CD4-positive, alpha-beta T cell treated with Interferon alpha-2 for 1 hour (primary cell): ENCODE measurements around the gene EFNA3.

Experiments
- DNase-seq, 2 donors: peaks; one replicate each; pipeline ENCODE4 v3.0.0-alpha.2; 2020 to 2022

Gene EFNA3, protein sequence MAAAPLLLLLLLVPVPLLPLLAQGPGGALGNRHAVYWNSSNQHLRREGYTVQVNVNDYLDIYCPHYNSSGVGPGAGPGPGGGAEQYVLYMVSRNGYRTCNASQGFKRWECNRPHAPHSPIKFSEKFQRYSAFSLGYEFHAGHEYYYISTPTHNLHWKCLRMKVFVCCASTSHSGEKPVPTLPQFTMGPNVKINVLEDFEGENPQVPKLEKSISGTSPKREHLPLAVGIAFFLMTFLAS

DNA sequence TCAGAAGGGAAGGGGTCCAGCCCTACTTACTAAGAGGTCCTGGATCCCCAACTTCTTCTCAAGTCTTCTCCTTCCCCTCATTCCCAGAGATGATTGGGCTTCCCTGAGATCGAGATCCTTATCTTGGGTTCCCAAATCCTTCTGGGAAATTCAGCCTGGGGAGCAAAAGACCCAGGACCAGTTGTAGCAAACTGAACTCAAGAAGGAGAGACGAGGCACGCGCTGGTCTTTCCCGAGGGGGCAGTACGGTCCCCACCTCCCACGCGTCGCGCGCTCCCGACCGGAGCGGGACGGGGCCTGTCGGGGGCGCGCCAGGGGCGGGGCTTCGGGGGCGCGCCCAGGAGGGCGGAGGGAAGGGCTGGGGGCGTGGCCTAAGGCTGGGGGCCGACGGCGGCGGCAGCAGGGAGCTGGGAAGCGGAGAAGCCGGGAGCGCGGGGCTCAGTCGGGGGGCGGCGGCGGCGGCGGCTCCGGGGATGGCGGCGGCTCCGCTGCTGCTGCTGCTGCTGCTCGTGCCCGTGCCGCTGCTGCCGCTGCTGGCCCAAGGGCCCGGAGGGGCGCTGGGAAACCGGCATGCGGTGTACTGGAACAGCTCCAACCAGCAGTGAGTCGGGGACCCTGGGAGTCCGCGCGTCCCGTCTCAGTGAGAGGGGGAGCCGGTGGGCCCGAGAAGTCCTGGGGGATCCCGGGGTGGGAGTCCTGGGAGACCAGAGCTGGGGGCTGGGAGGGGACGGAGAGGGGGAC, at the start of gene EFNA3:
EFNA3 (plus strand) TSS at position 369 of the 741 bp plus-strand sequence; CDS start at position 474, 105 bp downstream.
- peak; percentile 54 to 79 for DNase-seq

DNA sequence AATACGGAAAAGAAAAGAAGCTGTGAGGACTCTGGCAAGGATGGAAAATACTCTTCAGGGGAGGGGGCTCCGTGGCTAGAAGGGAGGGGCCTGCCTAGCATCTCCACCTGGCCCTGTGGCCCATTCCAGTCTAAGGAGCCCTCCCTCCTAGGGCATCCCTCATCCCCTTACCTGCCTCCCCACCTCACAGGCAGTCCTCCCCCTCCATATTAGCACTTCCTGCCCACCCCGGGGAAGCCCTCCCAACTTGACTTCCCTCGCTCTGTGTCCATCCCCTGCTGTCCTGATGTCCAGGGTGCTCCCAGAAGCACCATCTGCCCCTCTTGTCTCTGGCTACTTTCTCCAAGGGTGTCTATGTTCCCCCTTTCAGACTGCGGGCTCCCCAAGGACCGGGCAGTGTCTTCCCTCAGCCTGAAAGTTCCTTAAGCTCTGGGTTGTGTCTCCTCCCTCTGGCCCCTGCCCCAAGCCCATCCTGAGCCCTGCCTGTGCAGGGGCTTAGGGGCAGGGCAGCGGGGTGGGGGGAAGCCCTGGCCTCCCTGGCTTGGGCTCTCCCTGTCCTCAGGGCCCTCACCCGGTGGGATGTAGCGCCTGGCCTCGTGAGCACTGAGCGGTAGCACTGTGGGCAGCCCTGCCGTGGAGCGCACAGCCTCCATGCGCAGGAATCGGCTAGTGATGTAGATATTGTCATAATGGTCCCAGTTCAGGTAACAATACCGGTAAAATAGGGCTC, 49.0 kb upstream of the EFNA3 start:
- DNase-seq: no peak

DNA sequence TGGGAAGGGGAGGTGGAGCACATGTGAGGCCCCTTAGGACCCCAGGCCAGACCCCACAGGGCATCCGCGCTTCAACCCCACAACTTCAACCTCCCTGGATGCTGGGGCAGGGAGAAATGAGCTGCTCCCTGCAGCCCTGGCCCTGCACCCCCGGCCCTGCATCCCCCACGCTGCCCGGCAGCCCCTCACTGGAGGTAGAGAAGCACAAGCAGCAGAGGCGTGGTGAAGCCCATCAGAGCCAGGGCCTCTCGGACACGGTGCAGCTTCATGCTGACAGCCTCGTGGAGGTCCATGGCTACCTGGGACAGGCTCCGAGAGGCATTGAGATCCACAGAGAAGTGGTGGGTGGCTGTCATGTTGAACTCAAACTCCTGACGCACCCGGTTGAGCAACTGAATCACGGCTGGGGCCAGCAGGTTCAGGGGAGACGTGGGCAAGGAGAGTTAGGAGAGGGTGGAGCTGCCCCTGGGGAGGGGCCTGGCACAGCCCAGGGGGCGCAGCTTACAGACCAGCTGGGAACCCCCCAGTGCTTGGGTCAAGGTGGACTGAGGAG, 48.3 kb upstream of the EFNA3 start:
- DNase-seq: no peak

DNA sequence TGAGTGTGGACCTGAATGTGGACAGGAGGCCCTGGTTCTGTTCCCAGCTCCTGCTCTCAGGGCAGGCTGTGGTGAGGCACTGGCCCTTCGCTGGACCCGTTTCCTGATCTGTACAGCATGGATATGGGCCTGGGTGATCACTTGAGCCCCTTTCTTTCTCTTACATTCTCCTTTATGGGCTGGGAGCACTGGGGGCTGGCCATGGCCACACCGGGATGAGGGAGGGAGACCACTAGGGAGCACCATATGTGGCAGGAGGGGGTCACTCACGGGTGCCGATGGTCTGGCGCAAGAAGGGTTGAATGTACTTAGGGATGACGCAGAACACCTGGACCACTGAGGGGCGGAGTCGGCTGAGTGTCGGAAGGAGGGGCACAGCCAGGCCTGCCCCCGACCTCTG, 47.7 kb upstream of the EFNA3 start:
- no peak for DNase-seq

DNA sequence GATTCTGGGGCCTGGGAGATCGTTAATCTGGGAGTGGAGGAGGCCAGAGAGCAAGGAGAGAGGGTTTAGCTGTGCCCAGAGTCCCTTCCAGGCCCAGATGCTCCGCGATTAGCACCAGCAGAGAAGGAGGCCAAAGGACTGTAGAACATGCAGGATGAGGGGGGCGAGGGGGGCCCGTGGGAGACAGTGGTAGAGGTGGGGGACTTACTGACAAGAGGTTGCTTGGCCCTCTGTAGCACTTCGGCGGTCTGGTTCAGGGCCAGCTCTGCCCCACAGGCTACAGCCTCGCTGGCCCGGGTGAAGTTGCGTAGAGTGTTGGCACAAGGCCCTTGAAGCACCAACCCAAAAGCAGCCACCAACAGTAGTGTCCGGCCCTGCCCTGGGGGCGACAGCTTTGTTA, 45.8 kb upstream of the EFNA3 start:
- no peak for DNase-seq

DNA sequence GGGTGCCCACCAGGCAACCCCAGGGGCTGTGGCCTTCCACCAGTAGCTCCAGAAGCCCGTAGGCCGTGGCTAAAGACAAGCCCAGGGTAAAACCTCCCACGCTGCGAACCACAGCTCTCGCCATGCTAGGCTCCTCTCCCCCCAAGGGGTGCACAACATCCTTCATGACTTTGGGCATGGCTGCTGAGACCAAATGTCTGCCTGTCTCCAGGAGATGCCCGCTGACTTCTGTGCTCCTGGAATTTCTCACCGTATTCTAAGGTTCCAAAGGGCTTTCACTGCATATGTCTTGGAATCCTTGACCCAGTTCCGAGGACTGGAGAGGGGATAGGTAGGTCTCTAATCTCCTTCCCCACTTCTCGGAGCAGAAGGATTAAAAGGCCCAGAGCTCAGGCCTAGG, 45.1 kb upstream of the EFNA3 start, which contains the start of the genes DCST1 and DCST2:
DCST1 (plus strand) TSS at position 301 of the 400 bp plus-strand sequence. CDS start 213 bp downstream, outside the sequence.
DCST2 (minus strand) TSS at position 258 of the 400 bp plus-strand sequence; CDS start at position 178, 80 bp downstream.
- DNase-seq: no peak

DNA sequence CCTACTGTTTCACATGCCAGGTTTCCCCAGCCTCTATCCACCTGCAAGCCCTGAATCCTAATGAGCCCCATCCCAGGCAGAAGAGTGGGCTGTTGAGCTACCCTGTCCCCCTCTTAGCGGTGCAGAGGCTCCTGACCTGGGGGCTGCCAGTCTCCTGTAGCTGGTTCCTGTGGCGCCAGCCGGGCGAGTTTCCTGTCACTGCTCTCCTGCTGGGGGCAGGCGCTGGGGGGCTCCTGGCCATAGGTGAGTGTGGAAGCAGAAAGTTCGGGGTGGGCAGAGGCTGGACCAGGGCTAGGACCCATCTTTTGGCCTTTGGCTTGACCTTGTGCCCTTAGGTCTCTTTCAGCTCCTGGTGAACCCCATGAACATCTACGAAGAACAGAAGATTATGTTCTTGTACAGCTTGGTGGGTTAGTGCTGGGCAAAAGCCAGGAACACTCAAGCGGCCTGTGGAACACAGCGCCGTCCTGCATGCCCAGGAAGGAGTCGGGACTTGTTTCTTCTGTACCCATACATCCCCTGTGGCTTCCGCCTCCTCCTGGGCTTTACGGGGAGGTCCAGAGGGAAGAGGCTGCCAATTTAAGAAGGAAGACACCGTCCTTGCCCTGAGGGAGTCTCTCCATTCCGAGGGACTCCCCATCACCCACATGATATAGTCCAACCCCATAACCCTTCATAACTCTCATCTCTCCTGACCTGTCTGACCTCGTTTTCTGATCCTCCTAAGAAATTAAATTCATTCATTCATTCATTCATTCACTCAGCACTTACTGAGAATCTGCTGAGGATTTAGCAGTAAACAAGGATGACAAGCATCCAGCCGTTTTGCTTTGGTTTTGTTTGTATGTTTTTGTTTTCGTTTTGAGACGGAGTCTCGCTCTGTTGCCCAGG, 44.1 kb upstream of the EFNA3 start:
- no peak for DNase-seq

DNA sequence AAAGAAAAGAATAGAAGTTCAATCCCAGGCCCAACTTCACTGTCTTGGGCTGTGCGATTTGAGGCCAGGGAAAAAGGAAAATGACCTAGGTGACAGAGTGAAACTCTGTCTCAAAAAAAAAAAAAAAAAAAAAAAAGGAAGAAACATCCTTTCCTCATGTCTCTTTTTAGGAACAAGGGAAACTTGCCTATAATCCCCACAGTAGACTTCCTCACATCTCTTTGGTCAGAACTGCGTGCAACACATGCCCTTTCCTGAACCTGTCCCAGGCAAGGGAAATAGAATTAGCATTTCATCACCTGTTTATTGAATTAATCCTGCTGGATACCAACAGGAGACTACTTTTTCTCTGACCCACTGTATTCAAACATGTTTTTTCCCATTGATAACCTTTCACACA, 42.7 kb upstream of the EFNA3 start:
- no peak for DNase-seq

DNA sequence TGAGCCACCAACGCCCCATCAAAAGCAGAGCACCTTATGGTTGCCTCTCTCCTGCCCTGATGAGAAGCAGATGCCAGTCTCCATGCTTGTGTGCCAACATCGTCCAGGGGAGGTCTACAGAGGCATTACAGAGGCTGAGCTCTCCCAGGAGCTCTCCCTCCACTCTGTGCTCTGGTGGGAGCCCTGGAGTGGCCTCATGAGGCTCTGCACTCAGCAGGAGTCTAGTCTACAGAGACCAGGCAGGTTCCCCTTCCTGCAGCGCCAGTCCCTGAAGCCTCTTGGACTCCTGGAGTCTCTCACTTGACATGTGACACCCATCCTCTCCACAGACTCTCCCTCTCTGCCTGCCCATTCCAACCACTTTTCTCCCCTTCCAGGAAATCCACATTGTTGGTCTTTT, 41.6 kb upstream of the EFNA3 start:
- no peak for DNase-seq

DNA sequence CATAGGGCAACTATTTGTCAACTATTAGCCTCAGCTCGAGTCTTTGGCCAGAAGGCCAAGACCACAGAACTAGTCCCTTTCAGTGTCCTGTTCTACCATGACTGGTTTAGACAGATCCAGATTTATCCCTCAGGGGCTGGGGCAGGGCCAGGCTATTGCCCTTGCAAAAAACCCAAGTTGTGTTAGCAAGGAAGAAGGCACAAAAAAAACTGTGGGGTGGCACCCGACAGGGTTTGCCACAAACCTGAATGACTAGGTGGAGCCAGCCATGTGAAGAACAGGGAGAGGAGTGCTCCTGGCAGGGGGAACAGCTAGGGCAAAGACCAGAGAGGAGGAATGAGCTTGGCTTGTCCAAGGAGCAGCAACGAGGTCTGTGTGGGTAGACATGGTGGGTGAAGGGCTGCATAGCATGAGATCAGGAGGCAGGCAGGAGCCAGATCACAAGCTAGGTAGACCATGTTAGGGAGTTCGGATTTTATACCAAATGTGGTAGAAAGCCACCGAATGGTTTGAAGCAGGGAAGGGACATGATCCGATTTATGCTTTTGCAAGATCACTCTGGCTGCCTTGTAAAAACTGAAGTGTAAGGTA, 40.7 kb upstream of the EFNA3 start:
- no peak for DNase-seq

DNA sequence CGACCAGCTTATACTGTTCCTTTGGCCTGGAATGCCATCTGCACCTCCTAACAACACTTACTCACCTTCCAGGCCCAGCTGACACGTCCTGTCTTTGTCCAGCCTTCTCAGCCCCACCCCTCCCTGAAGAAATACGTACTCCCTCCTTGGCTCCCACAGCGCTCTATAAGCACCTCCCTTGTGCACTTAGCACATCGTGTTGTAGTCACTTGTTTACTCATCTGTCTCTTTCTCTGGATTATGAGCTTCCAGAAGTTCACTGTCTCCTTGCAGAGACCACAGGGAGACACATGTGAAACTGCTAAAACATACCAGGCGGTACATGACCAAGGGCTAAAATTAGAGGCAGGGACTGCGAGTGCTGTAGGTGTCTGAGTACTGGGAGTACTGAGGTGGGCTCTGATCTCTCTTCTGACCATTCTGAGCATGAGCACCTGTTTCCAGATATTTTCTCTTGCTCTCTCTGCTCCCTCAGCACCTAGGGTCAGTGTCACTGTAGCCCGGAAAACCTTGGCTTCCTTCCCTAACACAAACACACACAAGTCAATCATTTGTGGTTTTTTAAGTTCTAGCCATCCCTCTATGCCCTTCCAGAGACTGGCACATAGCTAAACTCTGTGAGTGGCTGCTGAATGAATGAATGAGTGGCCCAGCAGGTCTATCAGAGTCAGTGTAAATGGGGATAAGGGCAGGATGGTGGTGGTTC, 39.9 kb upstream of the EFNA3 start:
- no peak for DNase-seq

DNA sequence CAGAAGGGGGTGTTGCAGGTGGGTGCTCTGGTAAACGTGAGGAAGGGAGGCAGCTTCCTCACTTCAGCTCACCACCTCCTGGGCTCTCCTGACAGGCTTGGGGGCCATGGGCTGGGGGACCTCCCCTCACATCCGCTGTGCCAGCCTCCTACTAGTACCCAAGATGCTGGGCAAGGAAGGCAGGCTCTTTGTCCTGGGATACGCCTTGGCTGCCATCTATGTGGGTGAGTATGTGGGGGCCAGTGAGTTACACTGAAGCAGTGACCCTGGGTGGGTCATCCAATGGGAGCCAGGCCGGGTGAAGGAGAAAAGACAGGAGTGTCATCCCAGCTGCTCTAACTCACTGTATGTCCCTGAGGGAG, 39.3 kb upstream of the EFNA3 start:
- DNase-seq: no peak

DNA sequence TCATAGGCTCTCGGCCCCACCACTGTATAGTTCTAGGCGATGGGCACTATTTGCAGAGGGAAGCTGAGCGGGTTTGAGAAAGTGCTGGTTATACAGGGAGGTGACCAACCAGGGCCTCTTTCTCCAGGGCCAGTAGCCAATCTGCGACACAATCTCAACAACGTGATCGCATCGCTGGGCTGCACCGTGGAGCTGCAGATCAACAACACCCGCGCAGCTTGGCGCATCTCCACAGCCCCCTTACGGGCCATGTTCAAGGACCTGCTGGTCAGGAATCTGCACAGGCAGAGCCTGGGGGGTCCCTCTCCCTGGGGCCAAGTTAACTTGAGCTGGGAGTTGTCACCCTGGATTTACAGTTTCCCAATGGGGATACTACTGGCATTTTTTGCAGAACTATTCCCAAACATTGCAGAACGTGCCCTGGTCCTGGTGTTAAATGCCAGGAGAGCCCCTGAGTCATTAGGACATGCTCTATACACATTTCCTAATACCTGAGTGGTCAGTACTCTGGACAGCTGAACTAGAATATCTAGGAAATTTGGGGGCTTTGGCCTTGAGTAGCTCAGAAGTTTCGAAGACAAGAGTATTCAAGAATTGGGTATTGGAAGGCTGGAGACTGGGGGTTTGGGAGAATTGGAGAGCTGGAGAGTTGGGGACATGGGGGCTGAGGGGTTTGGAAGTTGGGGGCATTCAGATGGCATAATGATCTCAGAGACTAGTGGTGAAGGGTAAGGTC, 38.1 kb upstream of the EFNA3 start:
- DNase-seq: no peak

DNA sequence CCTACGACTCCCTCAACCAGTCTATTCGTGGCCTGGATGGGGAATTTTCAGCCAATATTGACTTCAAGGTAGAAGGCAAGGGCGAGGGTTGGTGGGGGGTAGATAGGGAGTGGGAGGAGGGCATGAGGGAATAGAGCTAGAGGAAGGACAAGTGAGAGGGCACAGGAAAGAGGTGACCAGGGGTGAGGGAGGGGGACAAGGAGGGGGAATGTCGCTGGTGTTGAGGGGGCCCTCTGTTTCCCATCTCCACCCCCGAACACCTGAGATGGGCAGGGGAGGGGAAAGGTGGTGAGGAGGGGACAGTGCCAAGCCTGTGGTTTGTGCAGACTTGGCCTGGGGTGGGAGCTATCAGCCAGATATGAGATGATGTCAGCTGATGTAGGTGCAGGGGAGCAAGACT, 35.8 kb upstream of the EFNA3 start:
- DNase-seq: no peak

DNA sequence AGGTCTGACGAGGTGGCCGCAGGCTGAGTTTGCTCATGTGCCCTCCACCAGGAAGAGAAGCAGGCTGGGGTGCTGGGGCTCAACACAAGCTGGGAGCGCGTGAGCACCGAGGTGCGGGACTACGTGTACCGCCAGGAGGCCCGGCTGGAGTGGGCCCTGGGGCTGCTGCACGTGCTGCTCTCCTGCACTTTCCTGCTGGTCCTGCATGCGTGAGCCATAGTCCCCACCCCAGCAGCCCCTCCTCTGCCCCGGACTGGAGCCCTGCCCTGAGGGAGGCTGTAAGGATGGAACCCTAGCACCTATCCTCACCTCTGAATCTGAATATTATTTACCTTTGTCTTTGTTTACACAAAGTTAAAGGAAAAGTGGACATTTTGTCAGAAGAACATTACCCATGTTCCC, 35.3 kb upstream of the EFNA3 start:
- no peak for DNase-seq

DNA sequence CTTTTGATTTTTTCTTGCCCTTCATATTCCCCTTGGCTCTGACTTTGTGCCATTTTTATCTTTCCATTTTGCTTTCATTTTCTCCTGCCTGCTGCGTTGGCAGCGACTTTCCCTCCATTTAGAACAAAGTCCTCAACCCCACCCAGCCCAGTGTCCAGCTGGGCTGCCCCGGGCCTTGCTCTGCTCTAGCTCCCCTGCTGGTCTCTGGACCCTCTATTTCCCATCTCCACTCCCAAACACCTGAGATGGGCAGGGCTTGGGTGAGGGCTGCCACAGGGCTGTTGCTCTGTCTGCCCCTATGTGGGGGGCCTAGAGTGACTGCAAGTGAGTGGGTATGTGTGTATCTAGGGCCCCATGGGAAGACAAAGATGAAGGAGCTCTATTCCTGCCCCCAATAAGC, 34.8 kb upstream of the EFNA3 start:
- no peak for DNase-seq

DNA sequence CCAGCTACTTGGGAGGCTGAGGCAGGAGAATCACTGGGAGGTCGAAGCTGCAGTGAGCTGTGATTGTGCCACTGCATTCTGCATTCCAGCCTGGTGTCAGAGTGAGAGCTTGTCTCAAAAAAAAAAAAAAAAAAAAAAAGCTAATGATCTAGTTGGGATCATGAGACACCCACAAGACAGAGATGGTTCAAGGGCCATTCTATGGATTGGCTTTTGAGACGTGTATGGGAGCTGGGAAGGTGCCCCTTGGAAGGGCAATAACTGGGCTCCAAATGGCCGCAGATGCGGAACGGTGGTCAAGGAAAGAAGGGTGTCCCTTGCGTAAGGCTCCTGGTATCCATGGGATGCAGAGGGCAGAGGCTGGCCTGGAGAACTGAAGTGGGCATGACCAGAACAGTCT, 34.3 kb upstream of the EFNA3 start:
- no peak for DNase-seq

DNA sequence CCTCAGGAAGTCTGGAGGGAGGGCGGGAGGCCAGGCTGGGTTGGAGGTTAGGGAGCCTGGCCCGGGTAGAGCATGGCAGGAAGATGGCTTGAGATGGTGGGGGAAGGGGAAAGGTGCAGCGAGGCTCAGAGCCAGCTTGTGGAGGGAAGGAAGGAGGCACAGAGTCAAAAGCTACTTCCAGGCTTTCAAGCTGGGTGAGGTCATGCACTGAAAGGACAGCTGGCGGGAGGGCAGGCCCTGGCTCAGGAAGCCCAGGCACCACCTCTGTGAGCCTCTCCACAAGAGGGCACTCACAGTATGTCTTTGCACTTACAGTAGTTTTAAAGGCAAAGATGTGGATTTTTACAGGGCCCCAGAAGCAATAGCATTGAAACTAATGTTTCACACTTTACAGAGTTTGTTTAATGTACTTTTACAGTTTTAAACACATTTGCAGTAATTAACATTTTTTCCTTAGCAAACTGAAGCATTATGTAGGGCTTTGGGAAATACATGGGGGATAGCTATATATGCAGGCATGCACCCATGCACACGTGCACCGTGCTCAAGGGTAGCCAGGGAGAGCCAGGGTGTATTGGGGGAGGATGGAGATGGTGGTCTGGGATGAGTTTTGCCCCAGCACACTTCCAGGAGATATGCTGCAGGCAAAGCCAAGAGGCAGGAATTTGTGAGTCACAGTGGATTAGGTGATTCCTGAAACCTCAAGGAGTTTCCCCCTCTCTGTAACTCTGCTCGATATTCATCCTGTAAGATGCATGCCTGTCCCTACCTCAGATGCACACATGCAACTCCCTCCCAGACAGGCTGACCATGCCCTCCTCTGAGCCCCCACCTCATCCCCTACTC, 33.6 kb upstream of the EFNA3 start:
- DNase-seq: peak; percentile 76 to 79

DNA sequence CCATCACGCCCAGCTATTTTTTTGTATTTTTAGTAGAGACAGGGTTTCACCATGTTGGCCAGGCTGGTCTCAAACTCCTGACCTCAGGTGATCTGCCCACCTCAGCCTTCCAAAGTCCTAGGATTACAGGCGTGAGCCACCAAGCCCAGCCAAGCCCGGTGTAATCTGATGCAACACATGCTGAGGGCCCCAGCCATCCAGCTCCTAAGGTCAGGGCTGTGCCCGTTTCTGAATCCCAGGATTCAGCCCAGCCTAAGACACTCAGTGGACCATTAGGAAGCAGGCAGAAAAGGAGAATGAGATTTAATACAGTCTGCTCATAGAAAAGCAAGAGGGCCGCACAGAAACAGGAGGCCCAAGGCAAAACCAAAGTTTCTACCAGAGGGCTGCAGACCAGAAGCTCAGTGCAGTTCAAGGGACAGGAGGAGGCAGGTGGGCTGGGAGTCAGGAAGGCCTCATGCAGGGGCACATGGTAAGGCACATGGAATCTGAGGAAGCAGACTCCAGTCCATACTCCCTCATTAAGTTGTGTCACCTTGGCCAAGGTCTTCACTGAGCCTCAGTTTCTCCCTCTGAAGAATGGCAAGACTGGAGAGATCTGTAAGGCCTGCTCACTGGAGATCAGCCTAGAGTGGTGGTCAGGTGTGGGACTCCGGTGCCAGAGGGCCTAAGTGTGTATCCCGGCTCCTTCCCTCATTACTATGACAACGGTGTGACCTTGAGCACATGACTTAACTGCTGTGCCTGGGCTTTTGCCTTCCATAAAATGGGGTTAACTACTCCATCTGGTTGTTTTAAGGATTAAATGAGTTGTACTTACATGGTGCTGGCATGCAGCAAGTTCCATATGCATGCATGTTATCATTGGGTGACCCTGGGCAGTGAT, 29.9 kb upstream of the EFNA3 start:
- DNase-seq: no peak
